HepG2 (cell line): ENCODE measurements around the gene TRMT2A. TPM values are rescaled to one million over a fixed set of nuclear protein-coding genes. Genes with fewer than 3 reads are reported as not detected.

ENCODE experiments used
- ATAC-seq: fragments of 200-7000 bp; cut with Tn5 transposase; 3 replicates; pipeline ENCODE4 v1.9.1; 2020; ENCODE audit warnings: mild to moderate bottlenecking, moderate library complexity
- BruUV-seq: library from RNA; stranded (reverse); fragments of 400-500 nt; replicated peaks from 2 replicates; lab custom pipeline; 2021; lab: Mats Ljungman, UMichigan
- CTCF ChIA-PET: fragments of 300-600 bp; formaldehyde crosslinking; extraction: SDS; loops from one replicate; lab custom pipeline; 2021; ENCODE audit warnings: low total read pairs, inconsistent platforms, low intra/inter-chr PET ratio; lab: Yijun Ruan, JAX
- POLR2A ChIA-PET: fragments of 350-600 bp; sonication (Branson Sonifier 250); formaldehyde crosslinking; loops from one replicate; lab custom pipeline; 2020; ENCODE audit warnings: antibody characterized with exemption, inconsistent platforms; lab: Yijun Ruan, JAX
- DNase-seq: peaks from one replicate; pipeline ENCODE4 v3.0.0-alpha.2; 2015; ENCODE audit warnings: low spot score
- FAIRE-seq: peaks from 3 replicates; lab custom pipeline; 2011; peaks lifted over from hg19 to GRCh38; lab: Jason Lieb, UNC
- H2AFZ ChIP-seq: one replicate; pipeline ENCODE4 v1.6.1; 2011; ENCODE audit warnings: low read length, inconsistent platforms
- H3K27ac ChIP-seq: fragments of 300-600 bp; 3 replicates; pipeline ENCODE4 v1.8.0; 2011; ENCODE audit warnings: mixed run types, mild to moderate bottlenecking, mixed read lengths, low read length, inconsistent platforms; ENCODE audit not compliant: insufficient read depth; ENCODE audit errors: extremely low read length
- H3K27me3 ChIP-seq, 2 experiments: fragments of 200-600 bp in 1 of 2; 2 replicates in 1 of 2; 3 replicates in 1 of 2; pipeline versions ENCODE4 v1.6.0 to v1.8.0; 2011; ENCODE audit warnings: low read length in 2 of 2, mild to moderate bottlenecking in 2 of 2, moderate library complexity in 2 of 2, inconsistent platforms in 1 of 2; ENCODE audit not compliant: insufficient read depth in 2 of 2, control insufficient read depth in 1 of 2
- H3K36me3 ChIP-seq, 2 experiments: fragments of 200-600 bp in 1 of 2; replicated peaks in 1 of 2; 2 replicates in 1 of 2; 3 replicates in 1 of 2; pipeline versions ENCODE4 v1.5.1 to v1.8.0; 2011; ENCODE audit warnings: low read length in 2 of 2, inconsistent platforms in 1 of 2; ENCODE audit not compliant: insufficient read depth in 2 of 2, control insufficient read depth in 1 of 2
- H3K4me1 ChIP-seq: 2 replicates; pipeline ENCODE4 v1.5.1; 2012; ENCODE audit warnings: low read length, inconsistent platforms; ENCODE audit not compliant: insufficient read depth
- H3K4me2 ChIP-seq: 2 replicates; pipeline ENCODE4 v1.6.0; 2011; ENCODE audit warnings: low read depth, low read length, inconsistent platforms
- H3K4me3 ChIP-seq, 3 experiments: fragments of 200-600 bp in 1 of 3; sonication (generic), shearing (Covaris generic) in 1 of 3; replicated peaks in 1 of 3; 2 replicates each; pipeline ENCODE4 v1.5.1; 2011 to 2016; ENCODE audit warnings: low read length in 3 of 3, inconsistent platforms in 2 of 3, low read depth in 2 of 3, mild to moderate bottlenecking in 2 of 3, control low read depth in 1 of 3, mixed read lengths in 1 of 3; ENCODE audit not compliant: insufficient read depth in 1 of 3
- H3K79me2 ChIP-seq: one replicate; pipeline ENCODE4 v1.6.1; 2011; ENCODE audit warnings: low read length, inconsistent platforms; ENCODE audit not compliant: insufficient read depth
- H3K9ac ChIP-seq: 2 replicates; pipeline ENCODE4 v1.6.0; 2011; ENCODE audit warnings: mild to moderate bottlenecking, low read depth, low read length, inconsistent platforms; ENCODE audit not compliant: insufficient read depth
- H3K9me3 ChIP-seq: 2 replicates; pipeline ENCODE4 v1.5.1; 2012; ENCODE audit warnings: mild to moderate bottlenecking, low read length
- H4K20me1 ChIP-seq: 2 replicates; pipeline ENCODE4 v1.6.0; 2011; ENCODE audit warnings: inconsistent platforms, mild to moderate bottlenecking, low read length, moderate library complexity; ENCODE audit not compliant: insufficient read depth
- CTCF ChIP-seq: sonication (generic); formaldehyde crosslinking; IDR thresholded peaks from 2 replicates; pipeline ENCODE4 v1.5.0; 2020; ENCODE audit warnings: mild to moderate bottlenecking, missing genetic modification reagents, moderate library complexity
- GPBP1L1 ChIP-seq: sonication (generic); formaldehyde crosslinking; IDR thresholded peaks from 2 replicates; pipeline ENCODE4 v1.5.0; 2020; ENCODE audit warnings: mild to moderate bottlenecking, missing genetic modification reagents
- REL ChIP-seq: sonication (generic); formaldehyde crosslinking; conservative IDR thresholded peaks from 2 replicates; pipeline ENCODE4 v1.8.0; 2022; ENCODE audit warnings: mild to moderate bottlenecking, missing genetic modification reagents, moderate library complexity
- SETDB1 ChIP-seq: sonication (generic); formaldehyde crosslinking; IDR thresholded peaks from 2 replicates; pipeline ENCODE4 v1.5.1; 2020; ENCODE audit warnings: missing genetic modification reagents, mild to moderate bottlenecking, borderline replicate concordance
- SOX6 ChIP-seq, 2 experiments: fragments of 450-650 bp in 1 of 2; sonication (generic) in 1 of 2; formaldehyde crosslinking in 1 of 2; IDR thresholded peaks; 2 replicates each; pipeline versions ENCODE4 v1.4.0 to v1.6.1; 2017 to 2020; ENCODE audit warnings: antibody characterized with exemption in 1 of 2, mild to moderate bottlenecking in 1 of 2, missing genetic modification reagents in 1 of 2
- ZBTB8A ChIP-seq: sonication (generic); formaldehyde crosslinking; IDR thresholded peaks from 2 replicates; pipeline ENCODE4 v1.4.0; 2020; ENCODE audit warnings: mild to moderate bottlenecking, low read depth, missing genetic modification reagents, borderline replicate concordance
- WGBS: methylation state at CpG from one replicate; pipeline ENCODE4 v1.1.6; 2017; ENCODE audit warnings: low lambda C conversion rate; 5-methylcytosine and 5-hydroxymethylcytosine counted together
- in situ Hi-C: cut with HindIII; loops from 2 replicates; pipeline ENCODE4 v1.10.0; 2017; ENCODE audit warnings: low pct_unique_long_range_greater_than_20kb; ENCODE audit not compliant: extremely low pct_ligation_motif_present
- intact Hi-C: fragments of 100-400 bp; cut with micrococcal nuclease; formaldehyde crosslinking; loops from one replicate; pipeline ENCODE4 v1.10.0; 2022; ENCODE audit not compliant: unreplicated experiment
- polyA plus RNA-seq, 8 experiments: library from polyadenylated mRNA; depleted of rRNA in 3 of 8; stranded (reverse) in 7 of 8; unstranded in 1 of 8; fragments of >200 nt; fragmentation: Illumina TruSeq in 4 of 8; extraction: Trizol in 4 of 8; gene quantifications; 2 replicates each; pipeline versions ENCODE4 v1.2.1 to v1.2.3, GENCODE V29; 2011 to 2016; ENCODE audit warnings: low read depth in 4 of 8, missing spikeins in 1 of 8, mixed read lengths in 1 of 8; ENCODE audit not compliant: insufficient read depth in 1 of 8
- total RNA-seq, 5 experiments: library from RNA; depleted of rRNA; stranded (reverse); fragments of >200 nt; fragmentation: Illumina TruSeq; extraction: Trizol; gene quantifications; 2 replicates each; pipeline ENCODE4 v1.2.3, GENCODE V29; 2016; ENCODE audit warnings: low read depth in 1 of 5

Gene TRMT2A
- total and polyA plus RNA-seq, 2 of the 13 experiments (the other 11 are each of a cell fraction or from before 2014, with no cell fraction given), result 24.0 to 30.3 TPM

DNA sequence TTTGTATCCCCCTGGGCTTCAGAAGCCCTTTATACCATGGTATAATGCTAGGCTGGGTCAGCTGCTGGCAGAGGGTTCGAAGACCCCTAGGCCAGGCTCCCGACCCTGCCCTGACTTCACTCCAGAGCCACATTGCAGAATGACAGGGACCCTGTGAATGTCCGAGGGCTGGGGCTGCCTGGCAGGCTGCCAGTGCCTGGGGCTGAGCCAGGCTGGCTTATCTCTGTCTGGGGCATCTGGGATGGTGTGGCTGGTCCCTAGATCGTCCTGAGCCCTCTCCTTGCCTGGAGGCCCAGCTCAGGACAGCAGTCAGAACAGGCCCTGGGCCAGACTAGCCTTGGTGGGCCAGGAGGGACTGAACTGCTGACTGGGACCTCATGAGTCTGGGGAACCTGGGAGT lies 18.2 kb upstream of the TRMT2A start (continued):
- TF ChIP-seq SETDB1 (CRISPR knock-in tag) (no peak), SOX6 (IDR thresholded peaks at IDR 0.05) (no peak), SOX6 (CRISPR knock-in tag; IDR thresholded peaks at IDR 0.05) (no peak)
- TF ChIP-seq, all 625 proteins: peak for 0

DNA sequence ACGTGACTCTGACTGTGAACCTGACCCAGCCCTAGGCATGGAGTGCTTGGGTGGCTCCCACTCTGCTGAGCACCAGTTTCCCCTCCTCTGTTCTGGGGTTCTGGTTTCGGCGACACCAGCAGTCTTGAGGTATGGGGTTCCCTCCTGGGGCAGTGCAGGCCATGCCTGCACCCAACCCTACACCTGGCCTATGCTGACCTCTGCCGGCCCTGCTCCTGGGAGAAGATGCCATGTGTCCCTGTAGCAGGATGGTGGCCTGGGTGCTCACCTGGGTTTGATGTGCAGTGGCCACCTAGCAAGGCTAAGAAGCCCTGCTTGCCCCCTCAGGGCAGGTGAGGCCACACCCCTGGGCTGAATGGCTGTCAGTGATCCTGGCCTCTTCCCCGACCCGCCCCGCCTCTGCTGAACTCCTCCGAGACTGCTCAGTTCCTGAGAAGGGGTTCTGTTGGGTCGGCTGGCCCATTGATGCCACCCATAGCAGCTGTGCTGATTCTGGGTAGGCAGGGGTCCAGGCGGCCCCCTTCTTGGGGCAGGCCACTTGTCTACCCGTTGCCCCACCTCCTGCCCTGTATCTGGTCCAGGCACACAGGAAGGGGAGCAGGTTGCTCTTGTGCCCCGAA lies 17.0 kb upstream of the TRMT2A start:
- Histone ChIP-seq H2AFZ (no peak overlapping the region), H3K9ac (peak overlapping the region; percentile 8; the same call in 1 of the 2 replicates), H3K4me2 (no peak overlapping the region), H3K4me3 (no peak overlapping the region), H3K4me1 (peaks cover 31% of the 10 kb centered on the region), H3K79me2 (peaks cover 17% of the 10 kb centered on the region), H3K27me3 (no peaks in the 10 kb centered on the region), H3K36me3 (no peaks in the 10 kb centered on the region), H4K20me1 (peaks cover 1% of the 10 kb centered on the region; the same call in 1 of the 2 replicates), H3K27ac (no peak overlapping the region), H3K9me3 (no peaks in the 10 kb centered on the region)
- TF ChIP-seq ZBTB8A (no peak), CTCF (peak; percentile 12; the same call in 1 of the 2 replicates), GPBP1L1 (no peak), REL (CRISPR knock-in tag) (no peak)
- intact Hi-C loops, result no loop called here
- ChIA-PET POLR2A (no interaction called here), CTCF (no interaction called here)
- DNase-seq (no peak), FAIRE-seq (no peak), ATAC-seq (no peak)
- no TSS peak for BruUV-seq
- in situ Hi-C loops, result no loop called here
- WGBS, result 87% methylated on average over 7 of the region's 12 CpGs
